Fibroblast of lung (primary cell): ENCODE measurements around the gene MGLL.

ENCODE experiments used
- CTCF ChIP-seq, 2 donors: IDR thresholded peaks in 1 of 2; conservative IDR thresholded peaks in 1 of 2; 1 replicate in 1 of 2; 2 replicates in 1 of 2; pipeline ENCODE4 v1.5.1; 2011 to 2012; ENCODE audit warnings: low read length in 2 of 2, control low read depth in 1 of 2, inconsistent platforms in 1 of 2, low read depth in 1 of 2, mild to moderate bottlenecking in 1 of 2
- EZH2 ChIP-seq: IDR thresholded peaks from 2 replicates; pipeline ENCODE4 v1.5.1; 2012; ENCODE audit warnings: low read length, control low read depth, mild to moderate bottlenecking; ENCODE audit errors: missing control alignments

DNA sequence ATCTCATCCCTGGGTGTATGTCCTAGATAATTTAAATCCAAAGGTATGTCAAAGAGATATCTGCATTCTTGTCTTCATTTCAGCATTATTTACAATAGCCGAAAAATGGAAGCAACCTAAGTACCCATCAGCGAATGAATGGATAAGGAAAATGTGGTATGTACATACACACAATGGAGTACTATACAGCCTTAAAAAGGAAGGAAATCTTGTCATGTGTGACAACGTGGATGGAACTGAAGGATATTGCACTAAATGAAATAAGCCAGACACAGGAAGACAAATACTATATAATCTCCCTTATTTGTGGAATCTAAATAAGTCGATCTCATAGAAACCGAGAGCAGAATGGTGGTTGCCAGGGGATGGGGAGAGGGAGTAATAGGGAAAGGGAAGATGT lies 16.8 kb upstream of the MGLL start:
- TF ChIP-seq CTCF (conservative IDR thresholded peaks at IDR 0.05 in 1 of 2, IDR thresholded peaks at IDR 0.05 in 1 of 2; ENCODE audit: low read depth in 1 of 2, low read length in 2 of 2) = no peak
- TF ChIP-seq EZH2 = no peak
